Chondrocyte (in vitro differentiated cells): ENCODE data around the gene LCN2. TPM values are rescaled to one million over a fixed set of nuclear protein-coding genes. Genes with fewer than 3 reads are reported as not detected.

Experiments
- DNase-seq: peaks from one replicate; pipeline ENCODE4 v3.0.0; 2021; ENCODE audit warnings: mixed read lengths, low spot score
- H3K27ac Mint-ChIP-seq: one replicate; pipeline ENCODE4 v1.8.0; 2021; ENCODE audit warnings: mild to moderate bottlenecking, moderate library complexity, mixed read lengths; ENCODE audit not compliant: unreplicated experiment
- H3K27me3 Mint-ChIP-seq: 2 replicates; pipeline ENCODE4 v1.8.0; 2021; ENCODE audit warnings: low read depth, mixed read lengths
- H3K36me3 Mint-ChIP-seq: 2 replicates; pipeline ENCODE4 v1.8.0; 2021; ENCODE audit warnings: low read depth, mixed read lengths
- H3K4me1 Mint-ChIP-seq: 2 replicates; pipeline ENCODE4 v1.8.0; 2021; ENCODE audit warnings: low read depth, mild to moderate bottlenecking, mixed read lengths
- H3K4me3 Mint-ChIP-seq: one replicate; pipeline ENCODE4 v1.8.0; 2021; ENCODE audit warnings: mild to moderate bottlenecking, moderate library complexity, mixed read lengths; ENCODE audit not compliant: unreplicated experiment
- H3K9me3 Mint-ChIP-seq: 2 replicates; pipeline ENCODE4 v1.8.0; 2021; ENCODE audit warnings: low read depth, mixed read lengths
- total RNA-seq: library from RNA; stranded (reverse); gene quantifications from 3 replicates; pipeline ENCODE4 v1.2.1, GENCODE V29; 2021
- TF ChIP-seq, protein P1 (sequence below): fragments of 200-600 bp; sonication (generic); IDR thresholded peaks from 2 replicates; pipeline ENCODE4 v1.5.0; 2021; ENCODE audit warnings: antibody characterized with exemption, mild to moderate bottlenecking, moderate library complexity

LCN2 gene
- total RNA-seq, 1 donor from 2014 or later = not detected

GRCh38 chr9:128163027-128163515 lies 13.8 kb downstream of the LCN2 start:
- Mint-ChIP-seq H3K4me1 (peaks cover 19% of the 10 kb centered on the region), H3K36me3 (peaks cover 18% of the 10 kb centered on the region), H3K27ac (no peak overlapping the region), H3K4me3 (no peak overlapping the region), H3K9me3 (no peaks in the 10 kb centered on the region), H3K27me3 (no peaks in the 10 kb centered on the region)
- TF ChIP-seq, protein P1, sequence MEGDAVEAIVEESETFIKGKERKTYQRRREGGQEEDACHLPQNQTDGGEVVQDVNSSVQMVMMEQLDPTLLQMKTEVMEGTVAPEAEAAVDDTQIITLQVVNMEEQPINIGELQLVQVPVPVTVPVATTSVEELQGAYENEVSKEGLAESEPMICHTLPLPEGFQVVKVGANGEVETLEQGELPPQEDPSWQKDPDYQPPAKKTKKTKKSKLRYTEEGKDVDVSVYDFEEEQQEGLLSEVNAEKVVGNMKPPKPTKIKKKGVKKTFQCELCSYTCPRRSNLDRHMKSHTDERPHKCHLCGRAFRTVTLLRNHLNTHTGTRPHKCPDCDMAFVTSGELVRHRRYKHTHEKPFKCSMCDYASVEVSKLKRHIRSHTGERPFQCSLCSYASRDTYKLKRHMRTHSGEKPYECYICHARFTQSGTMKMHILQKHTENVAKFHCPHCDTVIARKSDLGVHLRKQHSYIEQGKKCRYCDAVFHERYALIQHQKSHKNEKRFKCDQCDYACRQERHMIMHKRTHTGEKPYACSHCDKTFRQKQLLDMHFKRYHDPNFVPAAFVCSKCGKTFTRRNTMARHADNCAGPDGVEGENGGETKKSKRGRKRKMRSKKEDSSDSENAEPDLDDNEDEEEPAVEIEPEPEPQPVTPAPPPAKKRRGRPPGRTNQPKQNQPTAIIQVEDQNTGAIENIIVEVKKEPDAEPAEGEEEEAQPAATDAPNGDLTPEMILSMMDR = no peak
- DNase-seq = no peak

- H3K36me3 Mint-ChIP-seq = peaks cover 21% of the 10 kb centered on the region
- no peaks in the 10 kb centered on the region for H3K9me3 Mint-ChIP-seq
- H3K27me3 Mint-ChIP-seq = no peaks in the 10 kb centered on the region
- peaks cover 19% of the 10 kb centered on the region for H3K4me1 Mint-ChIP-seq
- DNase-seq = no peak
- no peak overlapping the region for H3K4me3 Mint-ChIP-seq
- H3K27ac Mint-ChIP-seq = peak overlapping the region; percentile 41
- TF ChIP-seq, protein P1 = no peak
Observed at GRCh38 chr9:128163523-128164306, 14.5 kb downstream of the LCN2 start.

GRCh38 chr9:128164307-128164885 lies 15.1 kb downstream of the LCN2 start:
- Mint-ChIP-seq H3K27me3 (no peaks in the 10 kb centered on the region), H3K4me1 (peaks cover 19% of the 10 kb centered on the region), H3K36me3 (peaks cover 26% of the 10 kb centered on the region), H3K4me3 (no peak overlapping the region), H3K9me3 (no peaks in the 10 kb centered on the region), H3K27ac (no peak overlapping the region)
- TF ChIP-seq, protein P1 = no peak
- no peak for DNase-seq

DNA sequence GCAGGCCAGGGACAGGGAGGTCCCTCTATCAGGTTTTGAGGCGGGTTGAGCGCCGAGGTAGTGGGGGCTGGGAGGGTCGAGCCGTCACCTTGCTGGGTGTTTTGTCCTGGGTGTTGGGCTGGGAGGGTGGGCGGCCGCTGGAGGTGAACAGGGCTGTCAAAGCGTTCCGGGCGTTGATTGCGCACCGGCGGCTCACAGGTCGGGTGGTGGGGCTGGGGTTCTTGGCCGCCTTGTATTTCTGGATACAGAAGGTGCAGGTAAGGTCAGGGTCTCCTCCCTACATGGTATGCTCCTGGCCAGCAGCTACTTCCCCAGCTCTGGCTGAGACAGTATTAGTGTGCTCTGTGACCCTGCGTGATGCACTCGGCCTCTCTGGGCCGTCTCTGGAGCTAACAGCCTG lies 16.9 kb downstream of the LCN2 start:
- no peak overlapping the region for H3K27ac Mint-ChIP-seq
- no peak for DNase-seq
- peaks cover 29% of the 10 kb centered on the region for H3K36me3 Mint-ChIP-seq
- no peaks in the 10 kb centered on the region for H3K9me3 Mint-ChIP-seq
- H3K27me3 Mint-ChIP-seq = no peaks in the 10 kb centered on the region
- TF ChIP-seq, protein P1 = no peak
- no peak overlapping the region for H3K4me3 Mint-ChIP-seq
- H3K4me1 Mint-ChIP-seq = peaks cover 15% of the 10 kb centered on the region

- TF ChIP-seq, protein P1 = no peak
- Mint-ChIP-seq H3K4me1 (peaks cover 6% of the 10 kb centered on the region), H3K9me3 (no peaks in the 10 kb centered on the region), H3K27ac (peak overlapping the region; percentile 8), H3K4me3 (no peak overlapping the region), H3K27me3 (no peaks in the 10 kb centered on the region), H3K36me3 (peaks cover 30% of the 10 kb centered on the region)
- DNase-seq = no peak
Observed at GRCh38 chr9:128167209-128167608, 18.0 kb downstream of the LCN2 start.
